ENCODE results near the gene GLT6D1. TPM values are rescaled to one million over a fixed set of nuclear protein-coding genes. Genes with fewer than 3 reads are reported as not detected.

Gene GLT6D1
- total and polyA plus RNA-seq, 10 donors, result not detected

GRCh38 chr9:135612981-135613910, 26.1 kb downstream of the GLT6D1 start:
- TF ChIP-seq POLR2A (IDR thresholded peaks at IDR 0.05), result no peak
- TF ChIP-seq POLR2AphosphoS5 (IDR thresholded peaks at IDR 0.05), result no peak
- TF ChIP-seq, protein P1, sequence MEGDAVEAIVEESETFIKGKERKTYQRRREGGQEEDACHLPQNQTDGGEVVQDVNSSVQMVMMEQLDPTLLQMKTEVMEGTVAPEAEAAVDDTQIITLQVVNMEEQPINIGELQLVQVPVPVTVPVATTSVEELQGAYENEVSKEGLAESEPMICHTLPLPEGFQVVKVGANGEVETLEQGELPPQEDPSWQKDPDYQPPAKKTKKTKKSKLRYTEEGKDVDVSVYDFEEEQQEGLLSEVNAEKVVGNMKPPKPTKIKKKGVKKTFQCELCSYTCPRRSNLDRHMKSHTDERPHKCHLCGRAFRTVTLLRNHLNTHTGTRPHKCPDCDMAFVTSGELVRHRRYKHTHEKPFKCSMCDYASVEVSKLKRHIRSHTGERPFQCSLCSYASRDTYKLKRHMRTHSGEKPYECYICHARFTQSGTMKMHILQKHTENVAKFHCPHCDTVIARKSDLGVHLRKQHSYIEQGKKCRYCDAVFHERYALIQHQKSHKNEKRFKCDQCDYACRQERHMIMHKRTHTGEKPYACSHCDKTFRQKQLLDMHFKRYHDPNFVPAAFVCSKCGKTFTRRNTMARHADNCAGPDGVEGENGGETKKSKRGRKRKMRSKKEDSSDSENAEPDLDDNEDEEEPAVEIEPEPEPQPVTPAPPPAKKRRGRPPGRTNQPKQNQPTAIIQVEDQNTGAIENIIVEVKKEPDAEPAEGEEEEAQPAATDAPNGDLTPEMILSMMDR (IDR thresholded peaks at IDR 0.05 in 8 of 11, conservative IDR thresholded peaks at IDR 0.05 in 3 of 11), result no peak
- WGBS, 5 donors, result 70 to 77% (median 74%) methylated on average over 19 to 24 of the region's 24 CpGs
- no peaks in the 10 kb centered on the region for H3K9me3 ChIP-seq
- no peak for DNase-seq
- intact Hi-C loops (cut with DNase I; ENCODE audit: low total_unique reads), result no loop called here
- H3K27ac ChIP-seq, result no peak overlapping the region
- no peaks in the 10 kb centered on the region for H3K36me3 ChIP-seq
- no peaks in the 10 kb centered on the region for H3K4me1 ChIP-seq
- peaks cover 0 to 70% (median 4%) of the 10 kb centered on the region in 7 donors for H3K27me3 ChIP-seq (replicated peaks in 1 of 7)
- no peak overlapping the region for H3K4me3 ChIP-seq

DNA sequence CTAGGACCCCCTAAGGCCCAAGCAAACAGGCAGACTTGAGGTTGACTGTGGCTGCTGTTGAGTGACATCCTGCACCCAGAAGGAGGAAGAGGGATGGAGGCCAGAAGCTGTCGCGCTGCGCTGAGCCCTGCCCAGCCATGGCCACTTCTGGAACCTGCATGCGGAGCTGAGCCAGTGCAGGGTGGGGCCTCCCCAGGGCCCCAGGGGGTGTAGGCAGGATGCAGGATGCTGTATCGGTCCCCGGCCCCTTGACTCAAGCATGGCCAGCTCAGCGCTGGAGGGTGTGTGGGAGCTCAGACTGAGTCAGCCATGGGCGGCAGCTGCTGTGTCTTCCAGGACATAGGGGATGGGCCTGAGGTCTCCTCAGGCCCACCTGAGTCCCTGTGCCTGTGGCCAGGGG, 26.9 kb downstream of the GLT6D1 start:
- H3K9me3 ChIP-seq, result no peaks in the 10 kb centered on the region
- TF ChIP-seq, protein P1 (IDR thresholded peaks at IDR 0.05 in 8 of 11, conservative IDR thresholded peaks at IDR 0.05 in 3 of 11), result no peak
- TF ChIP-seq POLR2A (IDR thresholded peaks at IDR 0.05) (no peak), POLR2AphosphoS5 (IDR thresholded peaks at IDR 0.05) (no peak)
- no peaks in the 10 kb centered on the region for H3K4me1 ChIP-seq
- no peak overlapping the region for H3K4me3 ChIP-seq
- 78 to 87% (median 85%) methylated on average over 3 to 8 of the region's 8 CpGs for WGBS, 5 donors
- H3K27ac ChIP-seq, result no peak overlapping the region
- no peaks in the 10 kb centered on the region for H3K36me3 ChIP-seq
- intact Hi-C loops (cut with DNase I; ENCODE audit: low total_unique reads), result no loop called here
- DNase-seq, result no peak
- H3K27me3 ChIP-seq (replicated peaks in 1 of 7), result peaks cover 0 to 62% (median 4%) of the 10 kb centered on the region in 7 donors

- Histone ChIP-seq H3K4me3 (no peak overlapping the region), H3K27me3 (replicated peaks in 1 of 7) (peaks cover 0 to 58% (median 4%) of the 10 kb centered on the region in 7 donors), H3K4me1 (no peaks in the 10 kb centered on the region), H3K9me3 (no peaks in the 10 kb centered on the region), H3K27ac (no peak overlapping the region), H3K36me3 (no peaks in the 10 kb centered on the region)
- intact Hi-C loops (cut with DNase I; ENCODE audit: low total_unique reads), result no loop called here
- no peak for TF ChIP-seq POLR2AphosphoS5 (IDR thresholded peaks at IDR 0.05)
- TF ChIP-seq POLR2A (IDR thresholded peaks at IDR 0.05), result no peak
- TF ChIP-seq, protein P1 (IDR thresholded peaks at IDR 0.05 in 8 of 11, conservative IDR thresholded peaks at IDR 0.05 in 3 of 11), result no peak
- 11 to 28% (median 20%) methylated on average over 4 of the region's 4 CpGs for WGBS, 5 donors
- DNase-seq, result no peak
Measured at GRCh38 chr9:135611875-135612209, 27.5 kb downstream of the GLT6D1 start.

DNA sequence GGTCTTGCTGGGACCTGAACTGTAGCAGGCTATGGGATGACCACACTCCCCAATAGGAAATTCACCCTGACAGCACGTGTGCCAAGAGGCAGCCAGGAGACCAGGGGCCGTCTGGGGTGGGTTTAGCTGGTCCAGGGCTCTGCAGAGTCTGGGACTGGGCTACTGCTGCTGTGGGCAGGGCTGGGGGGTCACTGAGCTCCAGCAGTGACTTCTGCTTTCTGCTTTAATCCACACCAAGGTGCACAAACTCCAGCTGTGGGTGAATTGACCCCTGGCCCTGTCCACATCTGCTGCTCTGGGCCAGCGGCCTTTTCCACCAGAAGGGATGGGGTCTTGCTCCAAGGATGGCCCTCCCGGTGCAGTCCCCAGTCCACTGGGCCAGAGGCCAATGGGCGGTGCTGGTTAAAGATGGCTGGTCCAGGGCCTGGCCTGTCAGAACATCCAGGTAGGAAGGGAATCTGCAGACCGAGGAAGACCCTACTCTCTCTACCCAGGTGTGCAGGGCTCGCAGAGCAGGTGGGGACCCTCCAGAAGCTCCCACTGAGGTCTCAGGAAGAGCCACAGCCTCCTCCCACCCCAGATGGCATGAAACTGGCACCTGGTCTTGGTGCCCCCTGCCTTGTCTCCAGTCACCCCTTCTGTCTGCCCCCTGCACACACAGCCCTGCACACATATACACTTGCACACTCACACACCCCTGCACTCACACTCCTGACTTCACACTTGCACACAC, 28.0 kb downstream of the GLT6D1 start:
- H3K36me3 ChIP-seq, result no peaks in the 10 kb centered on the region
- peaks cover 0 to 52% (median 4%) of the 10 kb centered on the region in 7 donors for H3K27me3 ChIP-seq (replicated peaks in 1 of 7)
- no peak overlapping the region for H3K27ac ChIP-seq
- no peaks in the 10 kb centered on the region for H3K9me3 ChIP-seq
- H3K4me1 ChIP-seq, result no peaks in the 10 kb centered on the region
- DNase-seq, result no peak
- 60 to 83% (median 80%) methylated on average over 3 to 7 of the region's 7 CpGs for whole genome bisulfite sequencing, 5 donors
- intact Hi-C loops (cut with DNase I; ENCODE audit: low total_unique reads), result no loop called here
- H3K4me3 ChIP-seq, result no peak overlapping the region
- TF ChIP-seq, protein P1 (IDR thresholded peaks at IDR 0.05 in 8 of 11, conservative IDR thresholded peaks at IDR 0.05 in 3 of 11), result no peak
- no peak for TF ChIP-seq POLR2A (IDR thresholded peaks at IDR 0.05)
- no peak for TF ChIP-seq POLR2AphosphoS5 (IDR thresholded peaks at IDR 0.05)

Data from spleen (tissue), 11 donors.